ENCODE measurements around the gene PDGFC.

PDGFC gene

DNA sequence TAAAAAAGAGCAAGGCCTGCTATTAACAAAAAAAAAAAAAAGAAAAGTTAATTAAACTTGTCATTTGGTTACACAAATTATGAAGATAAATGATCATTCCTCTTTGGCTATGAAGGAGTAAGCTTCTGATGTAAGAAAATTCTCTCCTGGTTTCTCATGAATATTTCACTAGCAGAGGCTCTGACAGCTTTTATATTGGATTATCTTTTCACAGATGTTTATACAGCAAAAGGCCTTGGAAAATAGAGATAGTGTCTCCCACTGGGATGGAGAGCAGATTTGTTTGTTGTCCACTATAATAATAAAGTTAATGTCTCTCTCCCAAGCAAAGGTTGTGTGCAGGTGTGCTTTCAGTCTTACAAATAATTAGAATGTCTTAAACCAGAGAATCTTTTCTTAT lies 40.7 kb upstream of the PDGFC start:
- TF ChIP-seq, protein P1, sequence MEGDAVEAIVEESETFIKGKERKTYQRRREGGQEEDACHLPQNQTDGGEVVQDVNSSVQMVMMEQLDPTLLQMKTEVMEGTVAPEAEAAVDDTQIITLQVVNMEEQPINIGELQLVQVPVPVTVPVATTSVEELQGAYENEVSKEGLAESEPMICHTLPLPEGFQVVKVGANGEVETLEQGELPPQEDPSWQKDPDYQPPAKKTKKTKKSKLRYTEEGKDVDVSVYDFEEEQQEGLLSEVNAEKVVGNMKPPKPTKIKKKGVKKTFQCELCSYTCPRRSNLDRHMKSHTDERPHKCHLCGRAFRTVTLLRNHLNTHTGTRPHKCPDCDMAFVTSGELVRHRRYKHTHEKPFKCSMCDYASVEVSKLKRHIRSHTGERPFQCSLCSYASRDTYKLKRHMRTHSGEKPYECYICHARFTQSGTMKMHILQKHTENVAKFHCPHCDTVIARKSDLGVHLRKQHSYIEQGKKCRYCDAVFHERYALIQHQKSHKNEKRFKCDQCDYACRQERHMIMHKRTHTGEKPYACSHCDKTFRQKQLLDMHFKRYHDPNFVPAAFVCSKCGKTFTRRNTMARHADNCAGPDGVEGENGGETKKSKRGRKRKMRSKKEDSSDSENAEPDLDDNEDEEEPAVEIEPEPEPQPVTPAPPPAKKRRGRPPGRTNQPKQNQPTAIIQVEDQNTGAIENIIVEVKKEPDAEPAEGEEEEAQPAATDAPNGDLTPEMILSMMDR (conservative IDR thresholded peaks at IDR 0.05; ENCODE audit: low read length), result no peak
- no peak for DNase-seq (ENCODE audit: low read depth)

DNA sequence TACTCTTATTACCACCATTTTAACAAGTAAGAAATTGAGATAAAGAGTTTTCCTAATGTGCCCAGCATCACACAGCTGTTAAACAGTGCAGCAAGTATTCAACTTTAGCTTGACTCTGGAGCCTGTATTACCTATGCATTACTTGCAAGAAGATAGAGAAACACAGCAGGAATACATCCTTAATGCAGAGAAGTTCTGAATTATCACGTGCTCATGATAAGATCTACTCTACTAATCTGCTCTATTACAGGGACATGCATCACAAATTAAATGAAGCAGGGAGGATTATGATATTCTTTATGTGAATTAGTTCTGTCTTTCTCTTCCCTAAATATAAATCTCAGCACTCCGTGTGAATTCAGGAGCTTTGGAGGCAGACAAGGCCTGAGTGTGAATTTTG lies 39.0 kb upstream of the PDGFC start:
- H3K4me3 ChIP-seq (ENCODE audit: low read length), result no peak overlapping the region
- DNase-seq (ENCODE audit: low read depth), result no peak
- TF ChIP-seq, protein P1 (conservative IDR thresholded peaks at IDR 0.05; ENCODE audit: low read length), result no peak

More for the DNA sequence above, 40.7 kb upstream of the PDGFC start:
- no peak overlapping the region for H3K4me3 ChIP-seq (ENCODE audit: low read length)

DNA sequence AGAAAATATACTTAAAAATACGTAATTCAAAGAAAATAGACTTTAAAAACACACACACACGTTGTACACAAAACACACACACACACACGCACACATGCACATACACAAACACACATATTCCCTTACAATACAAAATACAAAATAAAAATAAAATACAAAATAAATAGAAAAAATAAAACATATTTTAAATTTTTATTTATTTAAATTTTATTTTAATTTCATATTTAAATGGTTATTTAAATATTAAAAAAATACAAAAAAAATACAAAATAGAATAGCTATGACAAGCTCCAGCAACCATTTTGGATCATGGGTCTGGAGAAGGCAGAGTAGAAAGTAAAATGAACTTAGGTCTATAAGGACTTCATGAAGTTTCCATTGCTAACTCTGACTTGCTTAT lies 34.2 kb upstream of the PDGFC start:
- TF ChIP-seq, protein P1 (conservative IDR thresholded peaks at IDR 0.05; ENCODE audit: low read length), result no peak
- no peak overlapping the region for H3K4me3 ChIP-seq (ENCODE audit: low read length)
- no peak for DNase-seq (ENCODE audit: low read depth)

DNA sequence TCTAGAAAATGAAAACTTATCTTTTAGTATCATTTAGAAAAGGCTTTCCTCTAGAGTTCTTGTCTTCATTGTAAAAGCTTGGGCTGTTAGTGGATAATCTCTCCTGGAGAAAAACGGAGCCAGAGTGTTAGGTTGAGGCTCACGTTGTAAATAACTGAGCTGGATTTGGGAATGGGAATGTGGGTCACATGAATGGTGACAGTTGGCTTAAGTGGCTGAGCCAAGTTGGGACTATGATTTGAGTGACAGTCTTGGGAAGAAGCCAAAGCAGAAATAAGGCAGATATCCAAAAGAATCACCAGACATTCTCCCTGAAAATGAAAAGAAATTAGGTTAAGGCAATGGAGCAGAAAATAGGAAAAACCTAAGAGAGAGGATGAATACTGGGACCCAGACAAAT lies 33.6 kb upstream of the PDGFC start:
- TF ChIP-seq, protein P1 (conservative IDR thresholded peaks at IDR 0.05; ENCODE audit: low read length), result no peak
- no peak for DNase-seq (ENCODE audit: low read depth)

DNA sequence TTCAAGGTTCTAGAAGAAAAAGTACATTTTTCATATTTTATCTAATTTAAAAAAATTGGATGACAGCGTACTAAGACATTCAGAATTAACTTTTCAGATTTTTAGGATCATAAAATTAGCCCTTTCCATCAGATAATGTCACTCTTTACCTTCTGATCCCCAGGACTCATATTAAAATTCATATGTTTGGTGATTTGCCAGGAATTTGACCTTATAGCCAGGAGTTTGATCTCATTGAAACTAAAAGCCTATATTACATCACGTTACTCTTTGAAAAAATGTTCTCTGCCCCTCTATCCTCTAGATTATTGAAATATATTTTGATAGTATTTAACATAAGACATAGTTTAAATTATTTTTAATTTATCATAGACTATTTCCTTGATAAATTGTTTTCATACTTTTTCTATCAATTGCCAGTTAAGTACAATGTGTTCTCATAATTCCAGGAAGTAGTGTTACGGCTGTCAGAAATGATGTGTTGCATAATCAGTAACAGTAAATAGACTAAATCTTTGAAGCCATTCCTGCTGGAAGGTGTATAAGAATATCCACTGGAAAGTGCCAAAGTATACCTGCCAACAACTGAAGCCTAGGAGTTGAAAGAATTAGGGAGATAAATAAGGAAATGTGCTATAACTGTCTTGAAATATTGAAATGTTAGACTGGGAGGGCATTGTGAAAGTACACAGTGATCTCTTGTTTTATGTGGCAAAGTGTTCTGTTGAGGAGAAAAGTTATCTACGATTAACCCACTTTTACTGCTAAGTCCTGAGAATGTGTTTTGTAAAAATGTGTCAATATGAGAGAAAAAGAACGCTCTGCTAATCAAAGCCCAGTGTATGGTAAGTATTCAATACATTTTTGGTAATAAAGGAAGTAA lies 32.9 kb upstream of the PDGFC start:
- TF ChIP-seq, protein P1 (conservative IDR thresholded peaks at IDR 0.05; ENCODE audit: low read length), result no peak
- H3K4me3 ChIP-seq (ENCODE audit: low read length), result no peak overlapping the region
- no peak for DNase-seq (ENCODE audit: low read depth)

More for the DNA sequence above, 33.6 kb upstream of the PDGFC start:
- no peak overlapping the region for H3K4me3 ChIP-seq (ENCODE audit: low read length)

DNA sequence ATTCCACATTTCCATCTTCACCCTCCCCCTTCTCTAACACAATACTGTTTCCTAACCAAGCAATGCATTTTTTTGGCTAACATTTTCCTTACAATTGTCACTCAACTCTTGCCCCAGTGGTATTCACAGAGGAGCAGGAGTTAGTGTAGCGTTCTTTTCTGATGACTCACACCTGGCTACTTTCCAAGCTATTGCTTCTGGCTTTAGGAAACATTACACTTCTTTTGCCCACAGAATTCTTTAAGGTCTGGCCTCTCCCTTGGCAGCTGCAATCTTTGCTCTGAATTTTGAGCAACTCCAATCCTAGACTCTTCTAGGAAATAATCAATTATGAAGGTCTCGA lies 27.5 kb upstream of the PDGFC start:
- no peak overlapping the region for H3K4me3 ChIP-seq (ENCODE audit: low read length)

More for the DNA sequence above, 27.5 kb upstream of the PDGFC start:
- peak; percentile 99 for DNase-seq (ENCODE audit: low read depth)
- TF ChIP-seq, protein P1 (conservative IDR thresholded peaks at IDR 0.05; ENCODE audit: low read length), result no peak

Data from AG10803 (cell line).